RWPE2 (cell line): ENCODE results near the gene ARL8A.

Experiments
- ATAC-seq: fragments of 200-7000 bp; cut with Tn5 transposase; 3 replicates; pipeline ENCODE4 v1.9.1; 2021; ENCODE audit warnings: low read depth
- DNase-seq: peaks from one replicate; pipeline ENCODE4 v3.0.0-alpha.2; 2020; ENCODE audit warnings: low spot score
- H3K27ac ChIP-seq: fragments of 450-650 bp; 2 replicates; pipeline ENCODE4 v1.5.1; 2017; ENCODE audit warnings: mild to moderate bottlenecking; ENCODE audit not compliant: poor library complexity, severe bottlenecking
- H3K27me3 ChIP-seq: fragments of 250-450 bp; sonication (Bioruptor Pico); 2 replicates; pipeline ENCODE4 v1.5.1; 2021; ENCODE audit warnings: mild to moderate bottlenecking, moderate library complexity; ENCODE audit not compliant: insufficient read depth, poor library complexity, severe bottlenecking
- H3K36me3 ChIP-seq: fragments of 250-450 bp; sonication (Bioruptor Pico); 2 replicates; pipeline ENCODE4 v1.5.1; 2020; ENCODE audit warnings: low read depth, mild to moderate bottlenecking, moderate library complexity
- H3K4me1 ChIP-seq: fragments of 250-450 bp; sonication (Bioruptor Pico); 2 replicates; pipeline ENCODE4 v1.5.1; 2021; ENCODE audit warnings: mild to moderate bottlenecking, moderate library complexity; ENCODE audit not compliant: insufficient read depth, poor library complexity, severe bottlenecking
- H3K4me3 ChIP-seq: fragments of 250-450 bp; sonication (Bioruptor Pico); 2 replicates; pipeline ENCODE4 v1.5.1; 2021; ENCODE audit warnings: mild to moderate bottlenecking, moderate library complexity; ENCODE audit not compliant: severe bottlenecking
- H3K9me3 ChIP-seq: fragments of 250-450 bp; sonication (Bioruptor Pico); 2 replicates; pipeline ENCODE4 v1.5.1; 2021; ENCODE audit warnings: mild to moderate bottlenecking, moderate library complexity; ENCODE audit not compliant: severe bottlenecking
- CTCF ChIP-seq: fragments of 450-650 bp; IDR thresholded peaks from one replicate; pipeline ENCODE4 v1.5.1; 2017; ENCODE audit warnings: mild to moderate bottlenecking, moderate library complexity; ENCODE audit not compliant: poor library complexity, severe bottlenecking

The ARL8A gene

GRCh38 chr1:202133989-202134388, 10.5 kb downstream of the ARL8A start:
- peaks cover 38% of the 10 kb centered on the region for H3K36me3 ChIP-seq
- H3K4me3 ChIP-seq = no peak overlapping the region
- ATAC-seq = no peak
- H3K9me3 ChIP-seq = no peaks in the 10 kb centered on the region
- DNase-seq = no peak
- no peaks in the 10 kb centered on the region for H3K27me3 ChIP-seq
- no peak for TF ChIP-seq CTCF
- H3K27ac ChIP-seq = no peak overlapping the region
- no peaks in the 10 kb centered on the region for H3K4me1 ChIP-seq

- no peak overlapping the region for H3K4me3 ChIP-seq
- H3K27ac ChIP-seq = no peak overlapping the region
- no peaks in the 10 kb centered on the region for H3K4me1 ChIP-seq
- DNase-seq (no peak), ATAC-seq (no peak)
- no peak for TF ChIP-seq CTCF
- no peaks in the 10 kb centered on the region for H3K27me3 ChIP-seq
- H3K9me3 ChIP-seq = no peaks in the 10 kb centered on the region
- peaks cover 36% of the 10 kb centered on the region for H3K36me3 ChIP-seq
Observed at GRCh38 chr1:202133496-202133895, 11.0 kb downstream of the ARL8A start.

- no peak for ATAC-seq
- H3K27me3 ChIP-seq = no peaks in the 10 kb centered on the region
- H3K9me3 ChIP-seq = no peaks in the 10 kb centered on the region
- no peak overlapping the region for H3K4me3 ChIP-seq
- peaks cover 32% of the 10 kb centered on the region for H3K36me3 ChIP-seq
- TF ChIP-seq CTCF = no peak
- H3K4me1 ChIP-seq = no peaks in the 10 kb centered on the region
- no peak overlapping the region for H3K27ac ChIP-seq
- DNase-seq = no peak
Observed at GRCh38 chr1:202133001-202133400, 11.5 kb downstream of the ARL8A start.

GRCh38 chr1:202131956-202132821, 12.3 kb downstream of the ARL8A start:
- H3K4me1 ChIP-seq = no peaks in the 10 kb centered on the region
- no peaks in the 10 kb centered on the region for H3K27me3 ChIP-seq
- no peaks in the 10 kb centered on the region for H3K9me3 ChIP-seq
- DNase-seq (no peak), ATAC-seq (no peak)
- no peak for TF ChIP-seq CTCF
- no peak overlapping the region for H3K4me3 ChIP-seq
- H3K27ac ChIP-seq = no peak overlapping the region
- peaks cover 26% of the 10 kb centered on the region for H3K36me3 ChIP-seq
